Large intestine (tissue), 3 donors: ENCODE results near the gene CHST15. TPM values are rescaled to one million over a fixed set of nuclear protein-coding genes. Genes with fewer than 3 reads are reported as not detected.

ENCODE experiments used
- DNase-seq, 2 donors: peaks; one replicate each; pipeline versions ENCODE4 v3.0.0 to v3.0.0-alpha.2; 2013
- H3K27ac ChIP-seq: one replicate; pipeline ENCODE4 v1.5.1; 2013; ENCODE audit warnings: low read length
- H3K27me3 ChIP-seq: 2 replicates; pipeline ENCODE4 v1.6.1; 2013; ENCODE audit warnings: low read length; ENCODE audit not compliant: control insufficient read depth, insufficient read depth
- H3K36me3 ChIP-seq: 2 replicates; pipeline ENCODE4 v1.6.1; 2013; ENCODE audit warnings: low read length; ENCODE audit not compliant: control insufficient read depth, insufficient read depth
- H3K4me1 ChIP-seq: one replicate; pipeline ENCODE4 v1.6.1; 2013; ENCODE audit warnings: low read length; ENCODE audit not compliant: control insufficient read depth, insufficient read depth
- H3K4me3 ChIP-seq: one replicate; pipeline ENCODE4 v1.5.1; 2013; ENCODE audit warnings: low read length
- H3K9me3 ChIP-seq: one replicate; pipeline ENCODE4 v1.6.1; 2013; ENCODE audit warnings: mild to moderate bottlenecking, low read depth, low read length, moderate library complexity; ENCODE audit not compliant: control insufficient read depth
- WGBS: methylation state at CpG from one replicate; pipeline ENCODE4 v1.1.5; 2013; ENCODE audit warnings: low lambda C conversion rate; ENCODE audit not compliant: insufficient coverage; 5-methylcytosine and 5-hydroxymethylcytosine counted together
- polyA plus RNA-seq: library from polyadenylated mRNA; unstranded; fragments of 120-200 nt; gene quantifications from one replicate; pipeline ENCODE4 v1.2.1, GENCODE V29; 2013

CHST15 gene
- polyA plus RNA-seq, 1 donor: 9.4 TPM

GRCh38 chr10:124011464-124011863 is 81.9 kb downstream of the CHST15 start:
- WGBS: no CpG with 5 or more reads among the region's 11 CpGs
- Histone ChIP-seq H3K27me3 (no peaks in the 10 kb centered on the region), H3K4me3 (no peak overlapping the region), H3K4me1 (no peaks in the 10 kb centered on the region), H3K9me3 (peaks cover 7% of the 10 kb centered on the region), H3K36me3 (peaks cover 2% of the 10 kb centered on the region), H3K27ac (no peak overlapping the region)
- no peak for DNase-seq

DNA sequence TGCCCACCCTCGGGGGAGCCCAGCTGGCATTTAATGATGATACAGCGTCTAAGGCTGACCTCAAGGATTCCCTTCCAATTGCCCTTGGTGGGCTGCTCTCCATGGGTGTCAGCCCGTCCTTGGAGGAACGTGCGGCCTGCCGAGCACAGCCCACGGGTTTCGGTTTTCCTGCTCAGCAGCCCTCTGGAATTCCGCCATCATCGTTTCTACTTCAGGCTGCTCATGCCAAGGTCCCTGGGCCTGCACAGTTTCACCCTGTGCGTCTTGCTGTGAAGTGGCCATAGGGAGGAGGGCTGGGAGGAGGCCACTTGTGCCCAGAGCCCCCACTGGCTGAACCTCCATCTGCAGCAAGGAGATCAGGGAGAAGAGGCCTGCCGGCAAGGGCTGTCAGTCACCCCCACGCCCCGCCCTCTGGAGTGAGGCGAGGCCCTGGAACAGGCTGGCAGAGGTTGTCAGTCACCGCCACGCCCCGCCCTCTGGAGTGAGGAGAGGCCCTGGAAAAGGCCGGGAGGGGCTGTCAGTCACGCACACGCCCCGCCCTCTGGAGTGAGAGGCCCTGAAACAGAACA is 82.8 kb downstream of the CHST15 start:
- H3K36me3 ChIP-seq: peaks cover 2% of the 10 kb centered on the region
- H3K27ac ChIP-seq: no peak overlapping the region
- DNase-seq: no peak
- peaks cover 7% of the 10 kb centered on the region for H3K9me3 ChIP-seq
- no peaks in the 10 kb centered on the region for H3K4me1 ChIP-seq
- H3K4me3 ChIP-seq: no peak overlapping the region
- H3K27me3 ChIP-seq: no peaks in the 10 kb centered on the region
- no CpG with 5 or more reads among the region's 22 CpGs for WGBS

GRCh38 chr10:124010024-124010423 is 83.4 kb downstream of the CHST15 start:
- DNase-seq: no peak
- H3K27ac ChIP-seq: peak overlapping the region; percentile 53

DNA sequence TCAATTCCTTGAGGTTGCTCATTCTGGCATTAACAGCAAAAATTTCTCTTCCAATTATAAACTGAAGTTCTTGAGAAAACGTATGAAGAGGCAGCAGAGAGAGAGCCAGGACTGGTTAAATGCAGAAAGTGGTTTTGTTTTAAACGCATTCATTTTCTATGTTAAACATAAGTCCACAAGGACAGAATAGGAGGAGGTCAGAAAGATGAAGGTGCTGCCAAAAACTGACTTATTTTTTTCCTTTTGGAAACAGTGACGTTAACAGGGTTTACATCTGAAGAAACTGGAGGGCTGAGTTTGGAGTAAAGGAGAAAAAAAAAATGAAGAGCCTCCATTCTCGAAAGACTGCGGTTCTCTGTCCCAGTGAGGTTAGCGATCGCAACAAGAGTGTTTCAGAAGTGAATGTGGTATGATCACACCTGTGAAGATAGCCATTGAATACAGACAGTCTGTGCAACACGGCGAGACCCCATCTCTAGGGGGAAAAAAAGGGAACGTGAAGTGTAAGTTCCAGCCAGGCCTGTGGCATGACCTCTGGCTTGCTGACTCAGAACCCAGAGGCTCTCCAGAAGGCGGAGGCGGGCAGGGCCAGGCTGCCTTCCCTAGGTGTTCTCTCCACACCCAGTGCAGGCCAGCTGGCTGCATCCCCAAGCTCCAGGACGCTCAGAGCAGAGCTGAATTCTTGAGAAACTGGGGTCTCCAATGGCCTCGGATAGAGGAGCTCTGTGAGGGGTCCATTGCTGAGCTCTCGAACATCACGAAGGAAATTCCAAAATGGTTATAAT is 84.0 kb downstream of the CHST15 start:
- no peaks in the 10 kb centered on the region for H3K4me1 ChIP-seq
- H3K36me3 ChIP-seq: peaks cover 2% of the 10 kb centered on the region
- peaks cover 7% of the 10 kb centered on the region for H3K9me3 ChIP-seq
- DNase-seq: no peak
- peak overlapping the region; percentile 53 for H3K27ac ChIP-seq
- no peak overlapping the region for H3K4me3 ChIP-seq
- WGBS: no CpG with 5 or more reads among the region's 16 CpGs
- H3K27me3 ChIP-seq: no peaks in the 10 kb centered on the region

More at GRCh38 chr10:124010024-124010423, 83.4 kb downstream of the CHST15 start:
- WGBS: no CpG with 5 or more reads among the region's 20 CpGs
- Histone ChIP-seq H3K27me3 (no peaks in the 10 kb centered on the region), H3K36me3 (peaks cover 2% of the 10 kb centered on the region), H3K4me3 (no peak overlapping the region), H3K4me1 (no peaks in the 10 kb centered on the region), H3K9me3 (peaks cover 7% of the 10 kb centered on the region)

DNA sequence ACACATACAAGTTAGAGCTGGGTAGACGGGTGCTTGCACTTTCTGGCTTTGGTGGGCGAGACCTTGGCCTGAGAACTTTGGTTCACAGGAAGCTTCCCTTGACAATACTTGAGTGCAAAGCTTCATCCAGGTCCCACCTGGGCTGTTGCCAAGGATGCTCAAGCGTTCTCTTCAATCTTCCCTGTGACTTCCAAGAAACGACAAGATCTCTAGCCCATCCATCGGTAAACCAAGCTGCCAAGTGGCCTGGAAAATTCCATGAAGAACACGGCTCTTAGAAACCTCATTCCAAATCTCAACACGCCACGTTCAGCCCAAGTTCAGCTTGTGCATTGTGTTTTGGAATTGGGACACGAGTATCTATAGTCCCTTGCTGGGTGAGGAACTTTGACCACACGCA is 84.7 kb downstream of the CHST15 start:
- Histone ChIP-seq H3K4me3 (no peak overlapping the region), H3K36me3 (peaks cover 2% of the 10 kb centered on the region), H3K9me3 (peaks cover 6% of the 10 kb centered on the region), H3K27me3 (no peaks in the 10 kb centered on the region), H3K27ac (no peak overlapping the region), H3K4me1 (no peaks in the 10 kb centered on the region)
- no peak for DNase-seq
- WGBS: 80% methylated on average over 1 of the region's 10 CpGs

- DNase-seq: no peak
- no CpG with 5 or more reads among the region's 14 CpGs for WGBS
These were observed 85.2 kb downstream of the CHST15 start for GRCh38 chr10:124008187-124008586.

DNA sequence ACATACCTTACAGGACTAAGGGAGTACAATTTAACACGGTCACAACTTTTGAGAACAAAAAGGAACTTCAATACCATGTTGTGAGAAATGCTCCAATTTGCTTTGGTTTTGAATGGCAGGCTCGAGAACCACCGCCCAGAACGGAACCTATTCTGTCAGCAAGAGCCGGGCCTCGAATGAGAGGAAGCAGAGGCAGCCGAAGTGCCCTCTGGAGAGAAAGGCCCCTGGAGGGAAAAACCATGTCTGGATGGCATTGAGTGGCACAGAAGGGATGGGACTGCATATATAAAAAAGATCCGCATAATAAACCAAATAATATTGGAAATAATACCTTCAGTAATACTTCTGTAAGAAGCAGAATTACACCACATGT is 85.6 kb downstream of the CHST15 start:
- peaks cover under 1% of the 10 kb centered on the region for H3K36me3 ChIP-seq
- H3K27me3 ChIP-seq: no peaks in the 10 kb centered on the region
- H3K4me3 ChIP-seq: no peak overlapping the region
- WGBS: 100% methylated on average over 2 of the region's 8 CpGs
- no peak for DNase-seq
- no peaks in the 10 kb centered on the region for H3K4me1 ChIP-seq
- peak overlapping the region; percentile 23 for H3K27ac ChIP-seq
- no peaks in the 10 kb centered on the region for H3K9me3 ChIP-seq

More at GRCh38 chr10:124008187-124008586, 85.2 kb downstream of the CHST15 start:
- H3K27ac ChIP-seq: peak overlapping the region; percentile 23
- H3K4me1 ChIP-seq: no peaks in the 10 kb centered on the region
- no peaks in the 10 kb centered on the region for H3K27me3 ChIP-seq
- peaks cover 3% of the 10 kb centered on the region for H3K9me3 ChIP-seq
- H3K36me3 ChIP-seq: peaks cover 2% of the 10 kb centered on the region
- H3K4me3 ChIP-seq: no peak overlapping the region

DNA sequence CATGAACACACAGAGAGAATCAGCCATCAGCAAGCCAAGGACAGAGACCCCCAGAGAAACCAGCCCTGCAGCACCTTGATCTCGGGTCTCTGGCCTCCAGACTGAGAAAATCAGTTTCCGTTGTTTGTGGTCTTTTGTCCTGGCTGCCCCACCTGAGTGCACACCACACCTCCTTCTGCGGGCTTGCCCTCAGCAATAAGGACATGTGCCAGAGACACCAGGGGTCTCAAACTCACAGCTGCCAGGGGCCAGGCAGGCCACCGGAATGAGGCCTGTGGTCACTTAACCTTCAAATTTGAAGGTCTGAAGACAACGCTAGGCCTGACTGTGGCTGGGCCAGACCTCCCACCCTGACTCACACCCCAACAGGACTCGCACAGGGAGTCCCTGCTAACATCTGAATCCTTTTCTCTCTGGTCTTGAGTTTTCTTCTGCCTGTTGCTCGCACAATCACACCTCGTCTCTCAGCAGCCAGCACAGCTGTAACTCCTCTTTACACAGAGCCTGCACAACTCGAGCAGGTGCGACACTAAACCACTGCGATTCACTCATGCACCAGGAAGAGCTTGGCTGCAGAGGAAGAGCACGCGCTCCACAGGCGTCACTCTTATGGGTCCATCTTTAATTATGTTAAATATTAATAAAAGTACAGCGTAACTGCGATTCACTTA is 86.2 kb downstream of the CHST15 start:
- Histone ChIP-seq H3K27me3 (no peaks in the 10 kb centered on the region), H3K9me3 (no peaks in the 10 kb centered on the region), H3K4me3 (no peak overlapping the region), H3K27ac (peak overlapping the region; percentile 46), H3K4me1 (no peaks in the 10 kb centered on the region), H3K36me3 (no peaks in the 10 kb centered on the region)
- WGBS: 100% methylated on average over 2 of the region's 16 CpGs
- DNase-seq: no peak

DNA sequence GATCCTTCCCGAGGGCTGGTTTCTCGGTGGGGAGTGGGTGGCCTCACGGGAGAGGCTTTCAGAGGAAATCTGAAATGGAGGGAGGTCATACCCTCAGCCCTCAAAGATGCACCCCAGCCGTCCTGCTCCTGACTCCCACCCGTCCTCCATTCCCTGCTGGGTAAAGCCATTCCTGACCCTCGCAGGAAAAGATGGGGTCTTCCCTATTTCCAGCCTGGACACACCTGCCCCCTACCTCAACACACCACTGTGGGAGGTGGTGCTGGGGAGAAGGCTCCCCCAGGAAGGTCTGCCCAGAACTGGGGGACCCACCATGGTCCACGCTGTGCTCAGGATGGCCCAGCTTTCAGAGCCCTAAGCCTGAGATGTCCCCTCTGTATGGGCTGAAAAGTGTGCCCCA is 86.9 kb downstream of the CHST15 start:
- Histone ChIP-seq H3K9me3 (no peaks in the 10 kb centered on the region), H3K4me1 (no peaks in the 10 kb centered on the region), H3K27me3 (no peaks in the 10 kb centered on the region), H3K4me3 (no peak overlapping the region), H3K27ac (peak overlapping the region; percentile 51), H3K36me3 (no peaks in the 10 kb centered on the region)
- no peak for DNase-seq
- no CpG with 5 or more reads among the region's 7 CpGs for WGBS

GRCh38 chr10:124005991-124006392 is 87.4 kb downstream of the CHST15 start:
- Histone ChIP-seq H3K27me3 (no peaks in the 10 kb centered on the region), H3K4me1 (no peaks in the 10 kb centered on the region), H3K9me3 (no peaks in the 10 kb centered on the region), H3K27ac (peak overlapping the region; percentile 12), H3K36me3 (no peaks in the 10 kb centered on the region), H3K4me3 (no peak overlapping the region)
- no peak for DNase-seq
- WGBS: 30% methylated on average over 2 of the region's 12 CpGs
